CD1c-positive myeloid dendritic cell (primary cell): ENCODE measurements around the gene EPHA5.

Source experiments
- DNase-seq: peaks from one replicate; pipeline ENCODE4 v3.0.0-alpha.2; 2016; ENCODE audit errors: extremely low spot score

EPHA5 gene

GRCh38 chr4:65624651-65625050 is 45.6 kb downstream of the EPHA5 start:
- no peak for DNase-seq

- no peak for DNase-seq
These were observed 46.8 kb downstream of the EPHA5 start for GRCh38 chr4:65623506-65623905.

- no peak for DNase-seq
These were observed 52.9 kb downstream of the EPHA5 start for GRCh38 chr4:65617416-65617815.

GRCh38 chr4:65604515-65604914 is 65.8 kb downstream of the EPHA5 start:
- DNase-seq, result no peak

GRCh38 chr4:65600656-65601055 is 69.6 kb downstream of the EPHA5 start:
- DNase-seq, result no peak

- DNase-seq, result no peak
These were observed 70.9 kb downstream of the EPHA5 start for GRCh38 chr4:65599340-65599739.

GRCh38 chr4:65597697-65598096 is 72.6 kb downstream of the EPHA5 start:
- no peak for DNase-seq

GRCh38 chr4:65592089-65592488 is 78.2 kb downstream of the EPHA5 start:
- DNase-seq, result no peak

GRCh38 chr4:65589921-65590320 is 80.4 kb downstream of the EPHA5 start:
- no peak for DNase-seq

GRCh38 chr4:65589331-65589730 is 81.0 kb downstream of the EPHA5 start:
- DNase-seq, result no peak

- no peak for DNase-seq
These were observed 89.7 kb downstream of the EPHA5 start for GRCh38 chr4:65580551-65580950.

GRCh38 chr4:65566473-65566872 is 103.8 kb downstream of the EPHA5 start:
- no peak for DNase-seq

GRCh38 chr4:65561164-65561563 is 109.1 kb downstream of the EPHA5 start:
- no peak for DNase-seq

GRCh38 chr4:65559270-65559669 is 111.0 kb downstream of the EPHA5 start:
- DNase-seq, result no peak

GRCh38 chr4:65552057-65552456 is 118.2 kb downstream of the EPHA5 start:
- no peak for DNase-seq

- DNase-seq, result no peak
These were observed 119.8 kb downstream of the EPHA5 start for GRCh38 chr4:65550500-65550899.

- no peak for DNase-seq
These were observed 123.3 kb downstream of the EPHA5 start for GRCh38 chr4:65546882-65547416.

- DNase-seq, result no peak
These were observed 131.7 kb downstream of the EPHA5 start for GRCh38 chr4:65538571-65538970.

- no peak for DNase-seq
These were observed 135.2 kb downstream of the EPHA5 start for GRCh38 chr4:65535113-65535512.

- no peak for DNase-seq
These were observed 148.6 kb downstream of the EPHA5 start for GRCh38 chr4:65521666-65522065.

- no peak for DNase-seq
These were observed 154.6 kb downstream of the EPHA5 start for GRCh38 chr4:65515646-65516045.

GRCh38 chr4:65510976-65511375 is 159.3 kb downstream of the EPHA5 start:
- DNase-seq, result no peak

- no peak for DNase-seq
These were observed 162.1 kb downstream of the EPHA5 start for GRCh38 chr4:65508168-65508567.

- no peak for DNase-seq
These were observed 168.1 kb downstream of the EPHA5 start for GRCh38 chr4:65502131-65502701.
